GM23338 (cell line): ENCODE measurements around the gene AP4S1. TPM values are rescaled to one million over a fixed set of nuclear protein-coding genes. Genes with fewer than 3 reads are reported as not detected.
"Not testable (repeated sequence)": the region's sequence is repeated elsewhere in the genome, so short reads cannot be mapped to it uniquely, and the experiment has no call there.

Experiments used
- ATAC-seq: fragments of 200-7000 bp; cut with Tn5 transposase; 3 replicates; pipeline ENCODE4 v1.9.1; 2020
- DNase-seq: peaks from one replicate; pipeline ENCODE4 v3.0.0-alpha.2; 2015; ENCODE audit warnings: low spot score
- H2AFZ ChIP-seq: fragments of 200-600 bp; sonication (generic); 2 replicates; pipeline ENCODE4 v1.8.0; 2016; ENCODE audit warnings: antibody characterized with exemption, mild to moderate bottlenecking, moderate library complexity
- H3F3A ChIP-seq: fragments of 200-600 bp; sonication (generic); replicated peaks from 2 replicates; pipeline ENCODE4 v1.8.0; 2017; ENCODE audit warnings: antibody characterized with exemption, mixed run types, low read depth
- H3K27ac ChIP-seq: fragments of 200-600 bp; sonication (generic); 2 replicates; pipeline ENCODE4 v1.6.1; 2016; ENCODE audit warnings: low read depth
- H3K27me3 ChIP-seq: fragments of 200-600 bp; sonication (generic); 2 replicates; pipeline ENCODE4 v1.8.0; 2016; ENCODE audit warnings: mild to moderate bottlenecking, mixed run types, moderate library complexity; ENCODE audit not compliant: insufficient read depth
- H3K36me3 ChIP-seq: fragments of 200-600 bp; sonication (generic); 2 replicates; pipeline ENCODE4 v1.8.0; 2016; ENCODE audit warnings: mild to moderate bottlenecking; ENCODE audit not compliant: insufficient read depth
- H3K4me1 ChIP-seq: fragments of 200-600 bp; sonication (generic); 2 replicates; pipeline ENCODE4 v1.8.0; 2016; ENCODE audit warnings: mild to moderate bottlenecking, moderate library complexity; ENCODE audit not compliant: insufficient read depth
- H3K4me2 ChIP-seq: fragments of 200-600 bp; sonication (generic); 2 replicates; pipeline ENCODE4 v1.7.1; 2017; ENCODE audit warnings: mixed run types
- H3K4me3 ChIP-seq: fragments of 200-600 bp; sonication (generic); 2 replicates; pipeline ENCODE4 v1.6.1; 2016; ENCODE audit warnings: mixed run types
- H3K79me2 ChIP-seq: fragments of 200-600 bp; sonication (generic); replicated peaks from 2 replicates; pipeline ENCODE4 v1.8.0; 2017; ENCODE audit warnings: mild to moderate bottlenecking; ENCODE audit not compliant: insufficient read depth
- H3K9me2 ChIP-seq: fragments of 200-600 bp; sonication (generic); 2 replicates; pipeline ENCODE4 v1.8.0; 2017; ENCODE audit not compliant: insufficient read depth
- H4K20me1 ChIP-seq: fragments of 200-600 bp; sonication (generic); replicated peaks from 2 replicates; pipeline ENCODE4 v1.8.0; 2017; ENCODE audit warnings: mild to moderate bottlenecking; ENCODE audit not compliant: insufficient read depth
- H3K27ac Mint-ChIP-seq: 2 replicates; pipeline ENCODE4 v1.8.0; 2020; ENCODE audit warnings: inconsistent platforms, mild to moderate bottlenecking, moderate library complexity, mixed read lengths
- H3K27me3 Mint-ChIP-seq: 3 replicates; pipeline ENCODE4 v1.8.0; 2022; ENCODE audit warnings: low read depth, mild to moderate bottlenecking, moderate library complexity, mixed read lengths, inconsistent platforms; ENCODE audit not compliant: insufficient read depth, poor library complexity
- H3K36me3 Mint-ChIP-seq: 3 replicates; pipeline ENCODE4 v1.8.0; 2021; ENCODE audit warnings: low read depth, mild to moderate bottlenecking, inconsistent platforms, moderate library complexity, mixed read lengths
- H3K4me1 Mint-ChIP-seq: 3 replicates; pipeline ENCODE4 v1.8.0; 2020; ENCODE audit warnings: mild to moderate bottlenecking, inconsistent platforms, mixed read lengths
- H3K4me3 Mint-ChIP-seq: 3 replicates; pipeline ENCODE4 v1.8.0; 2021; ENCODE audit warnings: moderate library complexity, mild to moderate bottlenecking, inconsistent platforms, mixed read lengths
- H3K9me3 Mint-ChIP-seq: 3 replicates; pipeline ENCODE4 v1.8.0; 2020; ENCODE audit warnings: moderate library complexity, mild to moderate bottlenecking, inconsistent platforms, mixed read lengths
- EZH2 ChIP-seq: fragments of 200-600 bp; sonication (generic); IDR thresholded peaks from one replicate; pipeline ENCODE4 v1.8.0; 2017; ENCODE audit warnings: antibody characterized with exemption, mild to moderate bottlenecking, low read depth; ENCODE audit not compliant: unreplicated experiment
- NANOG ChIP-seq: IDR thresholded peaks from 2 replicates; pipeline ENCODE4 v1.6.1; 2016; ENCODE audit warnings: antibody characterized with exemption, borderline replicate concordance
- POLR2AphosphoS5 ChIP-seq: IDR thresholded peaks from 2 replicates; pipeline ENCODE4 v1.6.1; 2016; ENCODE audit warnings: antibody characterized with exemption, low read depth
- REST ChIP-seq: IDR thresholded peaks from one replicate; pipeline ENCODE4 v1.6.1; 2018; ENCODE audit warnings: antibody characterized with exemption; ENCODE audit not compliant: unreplicated experiment
- ZNF331 ChIP-seq: fragments of 250-450 bp; sonication (Bioruptor Pico); IDR thresholded peaks from 2 replicates; pipeline ENCODE4 v1.5.0; 2020; ENCODE audit warnings: low read depth, mild to moderate bottlenecking, moderate library complexity
- polyA plus RNA-seq: library from polyadenylated mRNA; unstranded; fragments of >200 nt; fragmentation: Nextera tagmentation; extraction: Ambion mirVana; gene quantifications from 2 replicates; pipeline ENCODE4 v1.2.1, GENCODE V29; 2016
- total RNA-seq: library from RNA; depleted of rRNA; stranded (reverse); fragments of >200 nt; shearing (Covaris generic); gene quantifications from 2 replicates; pipeline ENCODE4 v1.2.3, GENCODE V29; 2014

Gene AP4S1
- total and polyA plus RNA-seq, 2 experiments from 2014 or later: 13.4 to 15.7 TPM

- no peaks in the 10 kb centered on the region for H3K4me1 ChIP-seq
- no peaks in the 10 kb centered on the region for H3K9me2 ChIP-seq
- no peak overlapping the region for H3K4me3 Mint-ChIP-seq
- H3K79me2 ChIP-seq: no peaks in the 10 kb centered on the region
- H3K27ac Mint-ChIP-seq: no peak overlapping the region
- no peaks in the 10 kb centered on the region for H3K27me3 Mint-ChIP-seq
- no peaks in the 10 kb centered on the region for H3K9me3 Mint-ChIP-seq
- no peak for TF ChIP-seq ZNF331 (CRISPR knock-in tag)
- no peak for TF ChIP-seq REST
- no peak for TF ChIP-seq NANOG
- no peak for TF ChIP-seq POLR2AphosphoS5
- no peak for TF ChIP-seq EZH2
- no peak overlapping the region for H3K4me3 ChIP-seq
- no peak overlapping the region for H2AFZ ChIP-seq
- no peaks in the 10 kb centered on the region for H3F3A ChIP-seq
- peaks cover 6% of the 10 kb centered on the region; the same call in 1 of the 2 replicates for H4K20me1 ChIP-seq
- H3K27me3 ChIP-seq: no peaks in the 10 kb centered on the region
- 0 out of 3 replicates have a peak, but pooled peaks cover 4% of the 10 kb centered on the region for H3K36me3 Mint-ChIP-seq
- no peaks in the 10 kb centered on the region for H3K36me3 ChIP-seq
- no peak overlapping the region for H3K4me2 ChIP-seq
- no peak overlapping the region for H3K27ac ChIP-seq
- DNase-seq: no peak
- ATAC-seq: no peak
- H3K4me1 Mint-ChIP-seq: no peaks in the 10 kb centered on the region
These were observed 66.8 kb downstream of the AP4S1 start for GRCh38 chr14:31092160-31092708.

- H3K36me3 ChIP-seq, H3K79me2 ChIP-seq, H3K27me3 Mint-ChIP-seq, H3K27me3 ChIP-seq, DNase-seq, H2AFZ ChIP-seq, H3K4me3 ChIP-seq, H3F3A ChIP-seq, H3K4me3 Mint-ChIP-seq, ATAC-seq, H3K27ac ChIP-seq, H3K27ac Mint-ChIP-seq, H3K9me2 ChIP-seq, H3K4me2 ChIP-seq, H3K4me1 ChIP-seq, H4K20me1 ChIP-seq, H3K9me3 Mint-ChIP-seq, H3K4me1 Mint-ChIP-seq: not testable (repeated sequence)
- peaks cover 13% of the 10 kb centered on the region; the same call in 2 of the 3 replicates for H3K36me3 Mint-ChIP-seq
These were observed 68.7 kb downstream of the AP4S1 start for GRCh38 chr14:31093884-31094839.

- not testable (repeated sequence) for H3K9me3 Mint-ChIP-seq, H3K4me1 ChIP-seq, H3K4me2 ChIP-seq, H4K20me1 ChIP-seq, H3K27ac ChIP-seq, H3K4me3 Mint-ChIP-seq, H3K27ac Mint-ChIP-seq, H3K27me3 Mint-ChIP-seq, H3K9me2 ChIP-seq, H3K4me3 ChIP-seq, H3K27me3 ChIP-seq, ATAC-seq, H3F3A ChIP-seq, H3K79me2 ChIP-seq, H3K4me1 Mint-ChIP-seq, DNase-seq, H2AFZ ChIP-seq
- H3K36me3 Mint-ChIP-seq: peaks cover 29% of the 10 kb centered on the region
- peaks cover 20% of the 10 kb centered on the region for H3K36me3 ChIP-seq
These were observed 70.4 kb downstream of the AP4S1 start for GRCh38 chr14:31095817-31096216.
